ENCODE results near the gene IP6K2. TPM values are rescaled to one million over a fixed set of nuclear protein-coding genes. Genes with fewer than 3 reads are reported as not detected.

Gene IP6K2
- total and polyA plus RNA-seq, 7 donors = 14.0 to 36.8 (median 22.5) TPM

DNA sequence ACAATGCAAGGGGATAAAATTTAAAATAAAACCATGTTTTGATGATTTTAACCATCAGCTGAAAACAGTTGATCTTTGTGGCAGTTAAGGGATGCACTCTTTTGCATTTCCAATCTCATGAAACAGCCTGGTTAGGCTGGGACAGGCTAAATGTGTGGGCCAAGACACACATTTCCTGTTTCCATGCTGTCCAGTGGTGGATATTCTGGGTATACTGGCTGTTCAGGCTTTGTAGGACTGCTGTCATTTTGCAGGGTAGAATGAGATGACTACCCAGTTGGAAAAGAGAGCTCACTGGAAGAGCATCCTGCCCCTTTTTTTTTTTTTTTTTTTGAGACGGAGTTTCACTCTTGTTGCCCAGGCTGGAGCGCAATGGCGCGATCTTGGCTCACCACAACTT, 42.0 kb upstream of the IP6K2 start:
- 85 to 100% (median 93%) methylated on average over 3 to 4 of the region's 4 CpGs for WGBS, 3 donors
- H3K36me3 ChIP-seq (ENCODE audit: insufficient read depth in 1 of 2, low read depth in 1 of 2) = peaks cover 3 to 100% of the 10 kb centered on the region in 2 donors
- TF ChIP-seq, protein P1, sequence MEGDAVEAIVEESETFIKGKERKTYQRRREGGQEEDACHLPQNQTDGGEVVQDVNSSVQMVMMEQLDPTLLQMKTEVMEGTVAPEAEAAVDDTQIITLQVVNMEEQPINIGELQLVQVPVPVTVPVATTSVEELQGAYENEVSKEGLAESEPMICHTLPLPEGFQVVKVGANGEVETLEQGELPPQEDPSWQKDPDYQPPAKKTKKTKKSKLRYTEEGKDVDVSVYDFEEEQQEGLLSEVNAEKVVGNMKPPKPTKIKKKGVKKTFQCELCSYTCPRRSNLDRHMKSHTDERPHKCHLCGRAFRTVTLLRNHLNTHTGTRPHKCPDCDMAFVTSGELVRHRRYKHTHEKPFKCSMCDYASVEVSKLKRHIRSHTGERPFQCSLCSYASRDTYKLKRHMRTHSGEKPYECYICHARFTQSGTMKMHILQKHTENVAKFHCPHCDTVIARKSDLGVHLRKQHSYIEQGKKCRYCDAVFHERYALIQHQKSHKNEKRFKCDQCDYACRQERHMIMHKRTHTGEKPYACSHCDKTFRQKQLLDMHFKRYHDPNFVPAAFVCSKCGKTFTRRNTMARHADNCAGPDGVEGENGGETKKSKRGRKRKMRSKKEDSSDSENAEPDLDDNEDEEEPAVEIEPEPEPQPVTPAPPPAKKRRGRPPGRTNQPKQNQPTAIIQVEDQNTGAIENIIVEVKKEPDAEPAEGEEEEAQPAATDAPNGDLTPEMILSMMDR (IDR thresholded peaks at IDR 0.05) = no peak

DNA sequence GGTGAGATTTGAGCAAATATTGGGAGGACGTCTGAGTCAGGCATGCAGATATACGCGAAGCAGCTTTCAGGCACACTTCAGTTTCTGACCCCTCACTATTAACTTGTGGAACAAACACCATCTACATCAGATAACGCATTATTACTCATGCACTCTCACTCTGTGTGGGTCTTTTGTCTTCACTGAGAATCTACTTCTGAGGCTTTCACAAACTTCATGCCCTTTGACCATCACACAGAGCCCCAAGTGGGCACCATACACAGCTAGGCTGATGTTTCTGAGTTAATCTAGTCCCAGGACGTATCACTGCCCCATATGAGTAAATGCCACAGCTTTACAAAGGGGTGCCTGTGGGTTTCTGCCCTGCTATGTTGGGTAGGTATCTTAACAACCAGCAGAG, 39.6 kb upstream of the IP6K2 start:
- WGBS, 3 donors = 95 to 98% (median 96%) methylated on average over 5 of the region's 5 CpGs
- TF ChIP-seq, protein P1 (IDR thresholded peaks at IDR 0.05) = no peak
- H3K9me3 ChIP-seq = no peaks in the 10 kb centered on the region
- no peak for DNase-seq
- H3K36me3 ChIP-seq (ENCODE audit: insufficient read depth in 1 of 2, low read depth in 1 of 2) = peaks cover 6 to 94% of the 10 kb centered on the region in 2 donors
- intact Hi-C loops (cut with DNase I) = no loop called here
- no peak overlapping the region for H3K4me3 ChIP-seq
- no peaks in the 10 kb centered on the region for H3K27me3 ChIP-seq (ENCODE audit: insufficient read depth in 3 of 3, low read length in 2 of 3)
- H3K27ac ChIP-seq = no peak overlapping the region
- no peak for ATAC-seq
- H3K4me1 ChIP-seq = no peaks in the 10 kb centered on the region

More for the DNA sequence above, 42.0 kb upstream of the IP6K2 start:
- Histone ChIP-seq H3K27ac (no peak overlapping the region), H3K27me3 (ENCODE audit: insufficient read depth in 3 of 3, low read length in 2 of 3) (no peaks in the 10 kb centered on the region), H3K4me3 (no peak overlapping the region), H3K9me3 (no peaks in the 10 kb centered on the region), H3K4me1 (no peaks in the 10 kb centered on the region)
- no peak for DNase-seq
- intact Hi-C loops (cut with DNase I) = no loop called here
- no peak for ATAC-seq

DNA sequence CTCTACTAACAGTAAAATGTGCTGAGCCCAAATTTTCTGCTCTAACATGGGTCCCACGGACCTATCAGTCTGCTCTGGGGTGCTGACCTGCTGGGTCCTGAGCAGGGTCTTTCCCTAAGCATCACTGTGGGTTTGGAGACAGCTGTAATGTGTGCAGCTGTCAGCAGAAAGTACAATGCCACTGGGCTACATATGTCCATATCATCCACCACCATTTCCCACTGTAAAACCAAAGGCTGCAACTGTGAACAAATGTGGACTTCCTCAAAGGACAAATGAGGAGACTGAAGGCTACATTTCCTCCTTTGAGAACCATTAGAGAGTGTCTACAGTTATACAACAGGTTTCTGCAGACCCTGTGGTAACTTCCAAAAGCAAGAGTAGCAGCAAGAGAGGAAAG, 33.8 kb upstream of the IP6K2 start:
- peaks cover 6 to 70% of the 10 kb centered on the region in 2 donors for H3K36me3 ChIP-seq (ENCODE audit: insufficient read depth in 1 of 2, low read depth in 1 of 2)
- H3K27me3 ChIP-seq (ENCODE audit: insufficient read depth in 3 of 3, low read length in 2 of 3) = no peaks in the 10 kb centered on the region
- no peak overlapping the region for H3K4me3 ChIP-seq
- H3K27ac ChIP-seq = no peak overlapping the region
- intact Hi-C loops (cut with DNase I) = no loop called here
- ATAC-seq = no peak
- DNase-seq = no peak
- no peaks in the 10 kb centered on the region for H3K9me3 ChIP-seq
- WGBS, 3 donors = 70 to 75% (median 71%) methylated on average over 1 of the region's 1 CpG
- TF ChIP-seq, protein P1 (IDR thresholded peaks at IDR 0.05) = no peak
- peaks cover 28% of the 10 kb centered on the region for H3K4me1 ChIP-seq

DNA sequence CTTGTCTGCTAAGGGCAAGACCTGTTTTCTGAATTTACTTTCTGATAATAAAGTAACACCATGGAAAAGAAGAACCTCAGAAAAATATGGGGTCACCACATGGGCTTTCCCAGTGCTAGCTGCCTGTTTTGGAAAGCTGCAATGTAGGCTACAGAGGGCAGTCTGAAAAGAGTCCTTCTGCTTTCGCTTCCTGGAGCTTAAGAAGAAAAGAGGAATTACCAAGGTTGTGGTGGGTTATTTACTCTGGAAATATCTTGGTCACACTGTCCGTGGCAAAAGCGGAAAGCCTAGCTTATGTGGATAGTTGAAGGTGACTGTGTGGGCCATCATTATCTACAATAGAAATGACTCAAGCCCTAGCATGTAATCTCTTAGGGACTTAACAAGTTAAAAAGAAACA, 31.7 kb upstream of the IP6K2 start:
- H3K27me3 ChIP-seq (ENCODE audit: insufficient read depth in 3 of 3, low read length in 2 of 3) = no peaks in the 10 kb centered on the region
- no peaks in the 10 kb centered on the region for H3K9me3 ChIP-seq
- TF ChIP-seq, protein P1 (IDR thresholded peaks at IDR 0.05) = no peak
- H3K36me3 ChIP-seq (ENCODE audit: insufficient read depth in 1 of 2, low read depth in 1 of 2) = peaks cover 6 to 49% of the 10 kb centered on the region in 2 donors
- H3K4me3 ChIP-seq = no peak overlapping the region
- ATAC-seq (peak in 1 of 4 donors; percentile 11), DNase-seq (no peak)
- peak overlapping the region; percentile 68 for H3K27ac ChIP-seq
- 79 to 88% (median 84%) methylated on average over 3 of the region's 3 CpGs for WGBS, 3 donors
- H3K4me1 ChIP-seq = peaks cover 28% of the 10 kb centered on the region
- intact Hi-C loops (cut with DNase I) = no loop called here

DNA sequence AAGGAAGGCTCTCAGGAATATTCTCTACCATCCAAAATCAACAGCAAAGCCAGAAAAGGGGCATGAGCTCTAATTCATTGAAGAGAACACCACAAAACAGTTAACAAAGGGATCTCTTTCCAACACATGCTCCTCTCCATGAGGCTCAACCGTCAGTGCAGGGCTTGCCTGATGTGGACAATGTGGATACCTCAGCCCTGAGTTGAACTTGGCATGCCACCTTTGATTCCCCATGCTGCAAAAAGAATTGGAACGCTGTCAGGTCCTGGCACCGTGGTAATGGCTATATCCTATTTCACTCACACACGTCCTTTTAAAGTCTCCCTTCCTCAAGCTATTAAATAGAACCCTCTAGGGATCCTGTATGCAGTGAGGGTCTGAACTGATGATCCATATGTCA, 30.7 kb upstream of the IP6K2 start:
- intact Hi-C loops (cut with DNase I) = no loop called here
- peak; percentile 92 to 97 (median 95) for ATAC-seq

More for the DNA sequence above, 30.7 kb upstream of the IP6K2 start:
- Histone ChIP-seq H3K36me3 (ENCODE audit: insufficient read depth in 1 of 2, low read depth in 1 of 2) (peaks cover 6 to 44% of the 10 kb centered on the region in 2 donors), H3K9me3 (no peaks in the 10 kb centered on the region), H3K27ac (peak overlapping the region; percentile 68), H3K4me1 (peaks cover 28% of the 10 kb centered on the region), H3K27me3 (ENCODE audit: insufficient read depth in 3 of 3, low read length in 2 of 3) (no peaks in the 10 kb centered on the region), H3K4me3 (no peak overlapping the region)
- TF ChIP-seq, protein P1 (IDR thresholded peaks at IDR 0.05) = no peak
- WGBS, 3 donors = 9 to 20% (median 18%) methylated on average over 4 of the region's 4 CpGs
- peak; percentile 58 to 86 for DNase-seq

All from psoas muscle (tissue), 8 donors.